Measurements from ENCODE around the gene PLB1.
A peak's percentile ranks its signal among the peaks of the same experiment; 100 is the strongest.

PLB1 gene

GRCh38 chr2:28593160-28593755, 97.4 kb downstream of the PLB1 start:
- DNase-seq: no peak

- no peak for DNase-seq
These were observed 98.1 kb downstream of the PLB1 start for GRCh38 chr2:28594000-28594331.

DNA sequence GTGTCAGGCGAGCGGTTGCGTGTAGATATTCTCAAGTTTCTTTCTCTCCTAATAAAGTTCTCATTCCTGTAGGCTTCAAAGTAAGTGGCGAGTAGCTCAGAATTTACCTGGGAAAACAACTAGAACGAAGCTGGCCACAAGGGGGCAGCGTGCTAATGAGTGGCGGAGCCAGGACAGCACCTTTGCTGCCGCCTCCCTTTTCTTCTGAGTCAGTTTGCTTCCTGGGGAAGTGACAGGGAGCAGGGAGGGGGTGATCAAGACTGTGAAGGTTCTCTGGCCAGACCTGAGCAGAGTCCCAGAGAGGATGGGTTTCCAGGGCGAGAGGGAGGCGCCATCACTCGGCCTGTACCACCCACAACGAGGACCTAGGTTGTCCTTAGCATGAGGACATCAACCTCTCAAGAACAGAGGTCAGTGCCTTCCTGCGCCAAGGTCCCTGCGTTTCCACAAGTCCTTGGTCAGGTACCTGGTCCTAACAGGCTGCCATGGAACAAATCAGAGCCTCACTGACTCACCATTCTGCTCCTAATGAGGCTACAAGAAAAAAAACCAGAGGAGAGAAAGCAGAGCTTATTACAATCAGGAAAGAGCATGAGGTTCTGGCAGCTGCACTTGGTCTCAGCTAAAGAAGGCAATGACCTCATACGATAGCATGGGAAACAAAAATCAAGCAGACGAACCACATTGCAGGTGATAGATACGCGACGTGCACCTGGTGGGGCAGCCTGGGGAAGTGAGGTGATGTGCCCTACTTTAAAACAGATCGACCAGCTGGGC, 98.7 kb downstream of the PLB1 start:
- peak; percentile 89 for DNase-seq

- DNase-seq: no peak
These were observed 99.5 kb downstream of the PLB1 start for GRCh38 chr2:28595323-28595722.

- no peak for DNase-seq
These were observed 102.6 kb downstream of the PLB1 start for GRCh38 chr2:28598484-28598883.

- no peak for DNase-seq
These were observed 104.3 kb downstream of the PLB1 start for GRCh38 chr2:28600181-28600580.

GRCh38 chr2:28601616-28602015, 105.8 kb downstream of the PLB1 start:
- DNase-seq: no peak

GRCh38 chr2:28602136-28602660, 106.3 kb downstream of the PLB1 start:
- no peak for DNase-seq

GRCh38 chr2:28602751-28603639, 107.1 kb downstream of the PLB1 start:
- no peak for DNase-seq

DNA sequence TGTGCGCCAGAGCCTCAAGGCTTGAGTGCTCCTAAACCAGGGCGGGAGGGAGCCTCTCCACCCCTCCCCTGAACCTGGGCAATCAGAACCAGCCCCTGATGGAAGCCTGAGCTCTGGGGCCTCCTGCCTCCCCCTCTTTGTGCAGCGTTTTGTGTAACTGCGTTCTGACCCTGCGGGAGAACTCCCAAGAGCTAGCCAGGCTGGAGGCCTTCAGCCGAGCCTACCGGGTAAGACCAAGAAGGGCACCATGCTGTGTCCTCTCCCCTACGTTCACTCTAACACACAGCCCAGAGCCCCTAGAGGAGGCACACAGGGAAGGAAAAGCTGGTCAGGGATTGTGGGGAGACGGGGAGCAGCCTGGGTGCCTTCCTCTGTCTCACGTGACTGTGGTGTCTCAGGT, 108.0 kb downstream of the PLB1 start:
- DNase-seq: no peak

- no peak for DNase-seq
These were observed 108.5 kb downstream of the PLB1 start for GRCh38 chr2:28604284-28604843.

GRCh38 chr2:28606986-28607441, 111.2 kb downstream of the PLB1 start:
- no peak for DNase-seq

GRCh38 chr2:28607730-28608499, 112.1 kb downstream of the PLB1 start:
- DNase-seq: no peak

DNA sequence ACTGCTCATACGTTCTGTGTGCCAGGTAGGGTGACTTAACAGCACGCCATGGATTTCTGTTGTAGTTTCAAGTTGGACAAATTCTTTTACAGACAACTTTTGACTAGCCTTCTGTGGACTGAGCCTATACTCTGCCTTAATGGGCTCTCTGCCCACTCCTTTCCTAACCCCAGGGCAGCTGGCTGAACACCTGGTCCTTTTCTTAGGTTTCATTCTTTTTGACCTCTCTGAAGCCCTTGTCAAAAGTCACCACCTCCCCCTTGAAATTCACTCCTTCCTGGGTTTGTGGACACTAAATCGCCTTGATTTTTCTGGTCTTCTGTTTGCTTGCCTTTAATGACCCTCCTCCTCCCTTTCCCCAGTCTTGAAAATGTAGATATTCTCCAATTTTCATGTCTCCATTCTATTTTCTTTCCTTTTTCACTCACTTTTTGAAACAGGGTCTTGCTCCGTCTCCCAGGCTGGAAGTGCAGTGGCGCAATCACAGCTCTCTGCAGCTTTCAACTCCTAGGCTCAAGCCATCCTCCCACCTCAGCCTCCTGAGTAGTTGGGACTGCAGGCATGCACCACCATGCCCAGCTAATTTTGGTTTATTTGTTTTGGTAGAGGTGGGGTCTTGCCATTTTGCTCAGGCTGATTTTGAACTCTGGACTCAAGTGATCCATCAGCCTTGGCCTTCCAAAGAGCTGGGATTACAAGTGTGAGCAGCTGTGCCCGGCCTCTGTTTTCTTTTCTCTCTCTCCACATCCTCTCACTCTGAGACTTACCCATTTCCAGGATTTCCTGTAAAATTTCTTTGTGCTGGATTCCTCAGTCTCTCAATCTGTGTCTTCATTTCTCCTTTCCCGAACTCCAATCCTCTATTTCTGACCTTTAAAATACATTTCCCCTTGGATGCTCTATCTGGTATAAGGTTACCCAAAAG, 112.9 kb downstream of the PLB1 start:
- DNase-seq: no peak

- DNase-seq: no peak
These were observed 114.8 kb downstream of the PLB1 start for GRCh38 chr2:28610583-28611201.

DNA sequence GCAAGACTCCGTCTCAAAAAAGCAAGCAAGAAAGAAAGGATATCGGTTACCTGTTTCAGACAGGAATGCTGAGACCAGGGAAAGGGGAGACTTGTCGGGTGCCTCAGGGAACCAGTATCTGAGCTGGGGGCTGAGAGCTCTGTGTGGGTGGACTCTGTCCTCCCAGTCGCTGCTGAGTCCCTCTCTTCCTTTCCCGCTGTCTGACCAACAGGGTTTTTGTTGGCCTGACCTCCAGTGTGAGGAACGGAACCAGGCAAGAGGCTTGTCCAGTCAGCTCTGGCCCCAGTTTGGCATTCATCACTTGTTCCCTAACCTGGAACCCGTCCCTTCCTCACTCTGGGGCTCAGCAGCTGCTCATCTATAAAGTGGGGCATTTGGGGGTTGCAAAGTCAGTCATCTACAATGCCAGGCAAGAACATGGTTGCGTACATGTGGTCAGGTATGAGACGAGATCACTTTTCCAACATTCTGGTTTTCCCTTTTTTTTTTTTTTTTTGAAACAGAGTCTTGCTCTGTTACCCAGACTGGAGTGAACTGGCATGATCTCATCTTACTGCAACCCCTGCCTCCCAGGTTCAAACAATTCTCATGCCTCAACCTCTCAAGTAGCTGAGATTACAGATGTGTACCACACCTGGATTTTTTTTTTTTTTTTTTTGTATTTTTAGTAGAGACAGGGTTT, 116.4 kb downstream of the PLB1 start:
- no peak for DNase-seq

- DNase-seq: no peak
These were observed 117.3 kb downstream of the PLB1 start for GRCh38 chr2:28613186-28613585.

- DNase-seq: peak; percentile 45
These were observed 118.0 kb downstream of the PLB1 start for GRCh38 chr2:28613633-28614501.

GRCh38 chr2:28615706-28616105, 119.8 kb downstream of the PLB1 start:
- DNase-seq: no peak
